GM19395 (cell line): ENCODE measurements around the gene NEK2.
"Not testable (repeated sequence)": the region's sequence is repeated elsewhere in the genome, so short reads cannot be mapped to it uniquely, and the experiment has no call there.

Experiments used
- ATAC-seq: cut with Tn5 transposase; IDR thresholded peaks from one replicate; pipeline ENCODE4 v1.9.1; 2021; ENCODE audit warnings: mild to moderate bottlenecking, moderate library complexity; ENCODE audit not compliant: unreplicated experiment

NEK2 gene

DNA sequence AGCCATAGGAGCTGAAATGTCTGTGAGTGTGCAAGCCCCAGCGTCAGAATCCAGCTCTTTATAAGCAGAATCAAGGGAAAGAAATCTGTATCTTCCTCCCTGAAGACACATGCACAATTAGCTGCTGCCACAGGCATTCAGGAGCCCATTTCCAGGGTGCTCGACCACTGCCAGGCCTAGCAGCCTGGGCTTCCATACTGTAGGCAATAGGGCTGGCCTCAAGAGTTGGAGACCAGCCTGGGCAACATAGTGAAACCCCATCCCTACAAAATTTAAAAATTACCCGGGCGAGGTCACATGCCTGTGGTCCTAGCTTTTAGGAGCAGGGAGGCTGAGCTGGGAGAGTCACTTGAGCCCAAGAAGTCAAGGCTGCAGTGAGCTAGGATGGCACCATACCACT lies 41.0 kb downstream of the NEK2 start:
- ATAC-seq, result no peak

- no peak for ATAC-seq
Measured at GRCh38 chr1:211633524-211633846, 41.9 kb downstream of the NEK2 start.

DNA sequence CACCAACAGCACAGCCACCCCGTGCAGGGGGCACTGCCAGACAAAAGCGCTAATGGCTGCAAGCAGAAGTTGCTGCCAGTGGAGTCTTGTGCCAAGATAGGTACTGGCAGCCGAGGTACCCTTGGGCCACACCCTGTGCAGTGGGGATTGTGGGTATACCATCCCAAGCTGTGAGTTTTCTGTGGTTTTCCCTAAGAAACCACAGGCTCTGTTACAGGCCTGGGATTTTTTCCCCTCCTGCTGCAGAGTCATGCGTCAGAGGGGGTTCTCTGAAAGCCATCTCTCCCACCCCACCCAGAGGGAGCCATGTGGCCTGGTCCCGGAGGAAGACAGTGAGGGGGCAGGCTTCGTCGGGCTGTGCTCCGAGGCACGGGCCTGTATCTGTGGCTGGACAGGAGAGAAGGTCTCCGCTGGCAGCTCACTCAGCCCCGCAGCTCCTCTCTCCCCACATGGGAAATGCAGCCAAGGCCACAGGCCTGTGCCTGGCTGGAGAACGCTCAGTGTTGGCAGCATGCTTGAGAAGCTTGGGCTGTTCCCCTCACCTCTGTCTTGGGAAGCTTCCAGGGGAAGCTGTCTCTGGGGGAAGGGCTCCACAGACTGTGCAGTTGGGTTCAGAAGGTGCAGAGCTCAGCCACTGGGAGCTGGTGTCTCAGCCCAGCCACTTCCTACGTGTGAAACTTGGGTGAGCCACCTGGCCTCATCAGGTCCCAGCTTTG lies 42.5 kb downstream of the NEK2 start:
- ATAC-seq, result peak; percentile 14

GRCh38 chr1:211632117-211632807 lies 43.2 kb downstream of the NEK2 start:
- peak; percentile 73 for ATAC-seq

DNA sequence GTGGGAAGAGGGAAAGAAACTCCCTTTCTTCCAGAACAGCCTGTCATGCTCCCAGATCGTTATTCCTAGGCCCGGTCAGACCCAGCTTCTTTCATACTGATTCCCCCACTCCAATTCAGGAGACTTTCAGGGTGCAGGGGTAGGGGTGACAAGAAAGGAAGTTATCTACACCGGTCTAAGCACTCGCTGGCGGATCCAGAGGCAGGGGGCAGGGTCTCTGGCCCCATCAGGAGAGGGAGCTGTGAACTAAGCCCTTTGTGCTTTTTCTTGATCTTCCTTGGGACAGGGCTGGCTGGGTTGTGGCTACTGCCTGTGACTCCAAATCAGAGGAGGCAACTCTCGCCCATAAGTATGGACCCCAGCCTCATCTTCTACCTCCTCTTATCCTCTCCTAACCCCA lies 44.3 kb downstream of the NEK2 start:
- ATAC-seq, result no peak

- ATAC-seq, result no peak
Measured at GRCh38 chr1:211630236-211631081, 45.0 kb downstream of the NEK2 start.

GRCh38 chr1:211628417-211628816 lies 47.0 kb downstream of the NEK2 start:
- no peak for ATAC-seq

GRCh38 chr1:211627259-211627658 lies 48.2 kb downstream of the NEK2 start:
- ATAC-seq, result no peak

GRCh38 chr1:211625866-211626265 lies 49.6 kb downstream of the NEK2 start:
- ATAC-seq, result not testable (repeated sequence)

DNA sequence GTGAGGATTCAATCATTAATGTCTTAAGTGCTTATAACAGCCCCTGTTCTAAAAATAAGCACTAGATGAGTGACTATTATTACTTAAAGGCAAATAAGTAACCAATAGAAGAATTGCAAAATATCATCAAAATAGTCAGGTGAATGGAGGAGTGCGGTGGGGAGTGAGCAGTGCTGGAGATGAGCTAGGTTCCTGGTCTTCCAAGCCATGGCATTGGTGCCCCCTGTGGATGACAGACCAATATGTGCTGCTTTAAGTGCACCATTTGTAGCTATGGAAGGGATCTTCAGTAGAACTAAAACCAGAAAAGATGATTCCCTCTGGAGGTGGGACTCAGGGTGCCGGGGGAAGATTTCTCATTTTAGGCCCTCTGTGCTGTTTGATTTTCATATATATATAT lies 50.4 kb downstream of the NEK2 start:
- no peak for ATAC-seq

- ATAC-seq, result no peak
Measured at GRCh38 chr1:211623515-211623914, 51.9 kb downstream of the NEK2 start.

GRCh38 chr1:211621447-211622198 lies 53.8 kb downstream of the NEK2 start:
- ATAC-seq, result no peak

DNA sequence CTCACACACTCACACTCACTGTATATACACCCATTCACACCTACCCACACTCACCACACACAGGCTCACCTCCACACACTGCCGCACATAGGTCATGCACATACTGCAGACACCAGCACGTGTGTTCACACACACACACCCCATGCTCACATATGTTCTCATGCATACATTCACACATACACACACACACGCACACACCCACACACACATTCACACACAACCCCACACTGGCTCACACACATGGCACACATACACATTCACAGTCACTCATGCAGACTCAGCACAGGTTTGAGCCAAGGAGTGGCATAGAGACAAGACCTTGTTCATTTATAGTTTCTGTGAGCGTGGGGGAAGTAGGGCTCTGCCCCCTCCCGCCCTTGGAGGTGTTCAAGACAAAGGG lies 55.3 kb downstream of the NEK2 start:
- ATAC-seq, result no peak

- no peak for ATAC-seq
Measured at GRCh38 chr1:211619033-211619996, 56.1 kb downstream of the NEK2 start.

- ATAC-seq, result no peak
Measured at GRCh38 chr1:211616965-211617297, 58.5 kb downstream of the NEK2 start.

DNA sequence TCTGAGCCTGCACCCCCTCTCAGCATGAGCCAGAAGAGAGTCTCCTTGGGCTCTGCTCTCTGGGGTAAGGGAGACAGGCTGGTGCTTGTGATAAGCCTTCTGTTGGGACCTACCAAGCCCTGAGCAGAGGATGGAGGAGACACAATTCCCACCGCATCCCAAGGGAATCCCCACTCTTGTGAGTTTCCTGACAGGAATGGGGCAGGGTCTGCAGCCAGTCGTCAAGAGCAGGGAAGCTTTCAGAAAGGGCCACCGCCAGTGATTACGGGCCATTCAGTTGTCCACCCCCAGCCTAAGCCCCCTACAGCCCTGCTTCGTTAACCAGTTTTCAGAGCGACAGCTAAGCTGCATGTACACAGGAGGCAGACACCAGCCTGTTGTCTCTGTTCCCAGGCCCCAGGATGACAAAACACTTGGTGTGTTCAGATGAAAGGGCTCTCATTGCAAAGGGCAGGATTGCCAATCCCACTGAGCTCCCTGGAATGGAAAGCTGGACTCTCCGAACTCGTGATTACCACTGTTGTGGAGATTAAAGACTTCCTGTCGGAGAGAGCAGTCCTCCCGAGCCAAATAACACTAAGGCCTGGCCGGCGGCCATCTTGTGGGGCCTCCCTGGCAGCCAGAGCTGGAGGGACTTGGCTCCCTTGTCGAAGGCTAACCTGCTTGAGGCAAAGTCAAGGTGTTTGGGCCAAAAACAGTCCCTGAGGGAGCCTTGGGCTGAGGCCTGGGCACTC lies 59.0 kb downstream of the NEK2 start:
- ATAC-seq, result no peak

DNA sequence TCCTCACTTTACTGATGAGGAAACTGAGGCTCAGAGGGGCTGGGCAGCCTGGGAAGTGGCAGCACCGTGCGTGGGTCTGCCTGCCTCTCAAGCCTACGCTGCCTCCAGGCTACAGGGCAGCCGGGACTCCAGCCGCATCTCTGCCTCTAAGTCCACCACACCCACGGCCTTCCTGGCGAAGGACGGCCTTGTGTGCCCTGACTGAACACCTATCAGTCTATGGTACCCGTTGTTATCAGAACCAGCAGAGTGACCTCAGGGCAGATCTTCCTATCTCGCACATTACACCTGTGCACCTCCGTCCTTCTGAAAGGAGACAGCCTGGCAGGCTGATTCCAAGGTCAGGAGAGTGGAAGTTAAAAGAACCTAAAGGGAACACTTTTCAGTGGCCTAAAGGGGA lies 60.8 kb downstream of the NEK2 start:
- ATAC-seq, result no peak

DNA sequence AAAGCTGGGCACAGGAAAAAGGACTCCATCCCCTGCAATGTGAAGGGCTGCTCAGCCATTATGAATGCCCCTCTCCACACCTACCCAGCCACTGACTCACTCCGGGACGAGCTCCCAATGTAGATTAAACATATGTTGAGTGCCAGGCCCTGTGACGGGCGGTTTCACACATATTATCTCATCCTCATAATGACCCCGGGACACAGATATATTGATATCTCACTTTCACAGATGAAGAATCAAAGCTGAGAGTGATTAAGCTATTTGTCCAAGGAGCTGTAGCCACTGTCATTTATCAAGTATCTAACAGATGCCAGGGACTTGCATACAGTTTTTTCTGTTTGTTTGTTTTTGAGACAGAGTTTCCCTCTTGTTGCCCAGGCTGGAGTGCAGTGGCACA lies 61.5 kb downstream of the NEK2 start:
- no peak for ATAC-seq

DNA sequence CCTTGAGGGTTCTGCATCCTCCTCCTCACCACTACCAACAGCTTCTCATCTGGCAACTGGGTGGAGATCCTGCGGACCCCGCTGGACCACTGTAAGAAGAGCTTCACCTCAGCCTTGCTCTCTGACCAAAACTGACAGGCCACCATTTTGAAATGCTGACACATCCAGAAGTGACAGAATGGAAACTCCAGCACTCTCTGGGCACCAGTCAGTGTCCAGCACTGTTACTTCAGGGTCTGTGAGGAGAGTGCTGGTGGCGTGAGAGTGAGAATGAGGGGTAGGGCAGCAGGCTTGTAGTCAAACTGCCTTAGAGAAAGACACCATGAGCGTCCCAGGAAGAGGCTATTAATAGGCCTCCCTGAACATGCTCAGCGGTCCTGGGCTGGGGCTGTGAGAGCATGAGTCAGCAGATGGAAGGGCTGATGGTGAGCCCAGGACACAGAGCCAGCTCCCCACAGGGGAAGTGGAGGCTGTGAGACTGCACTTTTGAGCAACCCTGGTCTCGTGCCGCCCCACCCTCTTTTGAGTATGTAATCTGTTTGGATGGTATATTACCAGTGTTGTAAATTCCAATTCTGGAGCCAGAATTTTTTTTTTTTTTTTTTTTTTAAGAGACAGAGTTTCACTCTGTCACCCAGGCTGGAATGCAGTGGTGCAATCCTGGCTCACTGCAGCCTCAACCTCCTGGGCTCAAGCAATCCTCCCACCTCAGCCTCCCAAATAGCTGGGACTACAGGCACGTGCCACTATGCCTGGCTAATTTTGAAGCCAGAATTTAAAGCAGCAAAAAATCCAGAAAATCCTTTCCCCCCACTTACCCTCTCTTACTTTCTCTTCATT lies 62.1 kb downstream of the NEK2 start:
- no peak for ATAC-seq
